HepG2 (cell line): ENCODE measurements around the gene SLC7A11. TPM values are rescaled to one million over a fixed set of nuclear protein-coding genes. Genes with fewer than 3 reads are reported as not detected.
A peak's percentile ranks its signal among the peaks of the same experiment; 100 is the strongest.

Experiments used
- ATAC-seq: fragments of 200-7000 bp; cut with Tn5 transposase; 3 replicates; pipeline ENCODE4 v1.9.1; 2020; ENCODE audit warnings: mild to moderate bottlenecking, moderate library complexity
- BruUV-seq: library from RNA; stranded (reverse); fragments of 400-500 nt; replicated peaks from 2 replicates; lab custom pipeline; 2021; lab: Mats Ljungman, UMichigan
- CTCF ChIA-PET: fragments of 300-600 bp; formaldehyde crosslinking; extraction: SDS; loops from one replicate; lab custom pipeline; 2021; ENCODE audit warnings: low total read pairs, inconsistent platforms, low intra/inter-chr PET ratio; lab: Yijun Ruan, JAX
- POLR2A ChIA-PET: fragments of 350-600 bp; sonication (Branson Sonifier 250); formaldehyde crosslinking; loops from one replicate; lab custom pipeline; 2020; ENCODE audit warnings: antibody characterized with exemption, inconsistent platforms; lab: Yijun Ruan, JAX
- DNase-seq: peaks from one replicate; pipeline ENCODE4 v3.0.0-alpha.2; 2015; ENCODE audit warnings: low spot score
- FAIRE-seq: peaks from 3 replicates; lab custom pipeline; 2011; peaks lifted over from hg19 to GRCh38; lab: Jason Lieb, UNC
- H2AFZ ChIP-seq: one replicate; pipeline ENCODE4 v1.6.1; 2011; ENCODE audit warnings: low read length, inconsistent platforms
- H3K27ac ChIP-seq: fragments of 300-600 bp; 3 replicates; pipeline ENCODE4 v1.8.0; 2011; ENCODE audit warnings: mixed run types, mild to moderate bottlenecking, mixed read lengths, low read length, inconsistent platforms; ENCODE audit not compliant: insufficient read depth; ENCODE audit errors: extremely low read length
- H3K27me3 ChIP-seq, 2 experiments: fragments of 200-600 bp in 1 of 2; 2 replicates in 1 of 2; 3 replicates in 1 of 2; pipeline versions ENCODE4 v1.6.0 to v1.8.0; 2011; ENCODE audit warnings: low read length in 2 of 2, mild to moderate bottlenecking in 2 of 2, moderate library complexity in 2 of 2, inconsistent platforms in 1 of 2; ENCODE audit not compliant: insufficient read depth in 2 of 2, control insufficient read depth in 1 of 2
- H3K36me3 ChIP-seq, 2 experiments: fragments of 200-600 bp in 1 of 2; replicated peaks in 1 of 2; 2 replicates in 1 of 2; 3 replicates in 1 of 2; pipeline versions ENCODE4 v1.5.1 to v1.8.0; 2011; ENCODE audit warnings: low read length in 2 of 2, inconsistent platforms in 1 of 2; ENCODE audit not compliant: insufficient read depth in 2 of 2, control insufficient read depth in 1 of 2
- H3K4me1 ChIP-seq: 2 replicates; pipeline ENCODE4 v1.5.1; 2012; ENCODE audit warnings: low read length, inconsistent platforms; ENCODE audit not compliant: insufficient read depth
- H3K4me2 ChIP-seq: 2 replicates; pipeline ENCODE4 v1.6.0; 2011; ENCODE audit warnings: low read depth, low read length, inconsistent platforms
- H3K4me3 ChIP-seq, 3 experiments: fragments of 200-600 bp in 1 of 3; sonication (generic), shearing (Covaris generic) in 1 of 3; replicated peaks in 1 of 3; 2 replicates each; pipeline ENCODE4 v1.5.1; 2011 to 2016; ENCODE audit warnings: low read length in 3 of 3, inconsistent platforms in 2 of 3, low read depth in 2 of 3, mild to moderate bottlenecking in 2 of 3, control low read depth in 1 of 3, mixed read lengths in 1 of 3; ENCODE audit not compliant: insufficient read depth in 1 of 3
- H3K79me2 ChIP-seq: one replicate; pipeline ENCODE4 v1.6.1; 2011; ENCODE audit warnings: low read length, inconsistent platforms; ENCODE audit not compliant: insufficient read depth
- H3K9ac ChIP-seq: 2 replicates; pipeline ENCODE4 v1.6.0; 2011; ENCODE audit warnings: mild to moderate bottlenecking, low read depth, low read length, inconsistent platforms; ENCODE audit not compliant: insufficient read depth
- H3K9me3 ChIP-seq: 2 replicates; pipeline ENCODE4 v1.5.1; 2012; ENCODE audit warnings: mild to moderate bottlenecking, low read length
- H4K20me1 ChIP-seq: 2 replicates; pipeline ENCODE4 v1.6.0; 2011; ENCODE audit warnings: inconsistent platforms, mild to moderate bottlenecking, low read length, moderate library complexity; ENCODE audit not compliant: insufficient read depth
- FIP1L1 ChIP-seq: fragments of 200-400 bp; formaldehyde crosslinking; IDR thresholded peaks from 2 replicates; pipeline ENCODE4 v1.6.1; 2018; ENCODE audit warnings: low read depth, mild to moderate bottlenecking, low read length, moderate library complexity, borderline replicate concordance; ENCODE audit not compliant: insufficient read depth
- FOSL2 ChIP-seq: sonication (generic); formaldehyde crosslinking; IDR thresholded peaks from 2 replicates; pipeline ENCODE4 v1.4.0; 2020; ENCODE audit warnings: missing genetic modification reagents
- GPN1 ChIP-seq: sonication (generic); formaldehyde crosslinking; IDR thresholded peaks from 2 replicates; pipeline ENCODE4 v1.5.1; 2020; ENCODE audit warnings: missing genetic modification reagents, borderline replicate concordance
- HIVEP1 ChIP-seq: sonication (generic); formaldehyde crosslinking; IDR thresholded peaks from 2 replicates; pipeline ENCODE4 v1.4.0; 2020; ENCODE audit warnings: mild to moderate bottlenecking, missing genetic modification reagents
- HNRNPH1 ChIP-seq: fragments of 200-400 bp; formaldehyde crosslinking; optimal IDR thresholded peaks from 2 replicates; pipeline ENCODE3; 2017; ENCODE audit warnings: mild to moderate bottlenecking, low read depth, low read length
- ISX ChIP-seq: sonication (generic); formaldehyde crosslinking; conservative IDR thresholded peaks from 2 replicates; pipeline ENCODE4 v1.5.0; 2020; ENCODE audit warnings: missing genetic modification reagents
- KDM4B ChIP-seq: sonication (generic); formaldehyde crosslinking; IDR thresholded peaks from 2 replicates; pipeline ENCODE4 v1.4.0; 2020; ENCODE audit warnings: missing genetic modification reagents
- KLF6 ChIP-seq: IDR thresholded peaks from 2 replicates; pipeline ENCODE4 v1.8.0; 2016; ENCODE audit warnings: missing biosample characterization, missing genetic modification reagents
- MAZ ChIP-seq, 2 experiments: sonication (generic) in 1 of 2; formaldehyde crosslinking in 1 of 2; IDR thresholded peaks; 2 replicates each; pipeline versions ENCODE4 v1.5.0 to v1.6.1; 2012 to 2020; ENCODE audit warnings: low read depth in 2 of 2, mild to moderate bottlenecking in 2 of 2, borderline replicate concordance in 1 of 2, improper control_type of control experiment in 1 of 2, low read length in 1 of 2, missing genetic modification reagents in 1 of 2, moderate library complexity in 1 of 2
- NFIB ChIP-seq: sonication (generic); formaldehyde crosslinking; IDR thresholded peaks from 2 replicates; pipeline ENCODE4 v1.9.0; 2021; ENCODE audit warnings: missing genetic modification reagents, mild to moderate bottlenecking, borderline replicate concordance
- PAX8 ChIP-seq: sonication (generic); formaldehyde crosslinking; IDR thresholded peaks from 2 replicates; pipeline ENCODE4 v1.8.0; 2022; ENCODE audit warnings: mild to moderate bottlenecking, missing genetic modification reagents, borderline replicate concordance
- TBX2 ChIP-seq: sonication (generic); formaldehyde crosslinking; IDR thresholded peaks from 2 replicates; pipeline ENCODE4 v1.5.0; 2020; ENCODE audit warnings: missing genetic modification reagents, mild to moderate bottlenecking, borderline replicate concordance
- ZNF3 ChIP-seq: IDR thresholded peaks from 2 replicates; pipeline ENCODE4 v1.7.0; 2017; ENCODE audit warnings: inconsistent platforms
- ZNF652 ChIP-seq: IDR thresholded peaks from 2 replicates; pipeline ENCODE4 v1.6.1; 2016; ENCODE audit warnings: low read depth, borderline replicate concordance
- ZSCAN5A ChIP-seq: sonication (generic); formaldehyde crosslinking; IDR thresholded peaks from 2 replicates; pipeline ENCODE4 v1.8.0; 2022; ENCODE audit warnings: mild to moderate bottlenecking, missing genetic modification reagents, borderline replicate concordance
- WGBS: methylation state at CpG from one replicate; pipeline ENCODE4 v1.1.6; 2017; ENCODE audit warnings: low lambda C conversion rate; 5-methylcytosine and 5-hydroxymethylcytosine counted together
- in situ Hi-C: cut with HindIII; loops from 2 replicates; pipeline ENCODE4 v1.10.0; 2017; ENCODE audit warnings: low pct_unique_long_range_greater_than_20kb; ENCODE audit not compliant: extremely low pct_ligation_motif_present
- intact Hi-C: fragments of 100-400 bp; cut with micrococcal nuclease; formaldehyde crosslinking; loops from one replicate; pipeline ENCODE4 v1.10.0; 2022; ENCODE audit not compliant: unreplicated experiment
- polyA plus RNA-seq, 8 experiments: library from polyadenylated mRNA; depleted of rRNA in 3 of 8; stranded (reverse) in 7 of 8; unstranded in 1 of 8; fragments of >200 nt; fragmentation: Illumina TruSeq in 4 of 8; extraction: Trizol in 4 of 8; gene quantifications; 2 replicates each; pipeline versions ENCODE4 v1.2.1 to v1.2.3, GENCODE V29; 2011 to 2016; ENCODE audit warnings: low read depth in 4 of 8, missing spikeins in 1 of 8, mixed read lengths in 1 of 8; ENCODE audit not compliant: insufficient read depth in 1 of 8
- total RNA-seq, 5 experiments: library from RNA; depleted of rRNA; stranded (reverse); fragments of >200 nt; fragmentation: Illumina TruSeq; extraction: Trizol; gene quantifications; 2 replicates each; pipeline ENCODE4 v1.2.3, GENCODE V29; 2016; ENCODE audit warnings: low read depth in 1 of 5

The SLC7A11 gene
- total and polyA plus RNA-seq, 2 of the 13 experiments (the other 11 are each of a cell fraction or from before 2014, with no cell fraction given) = 15.7 to 17.5 TPM

GRCh38 chr4:138266948-138267347 lies 24.8 kb upstream of the SLC7A11 start (continued):
- TF ChIP-seq HIVEP1 (CRISPR knock-in tag) = no peak
- no peak for TF ChIP-seq KDM4B (CRISPR knock-in tag)
- no peak for TF ChIP-seq TBX2
- no peak for TF ChIP-seq ISX (CRISPR knock-in tag)
- TF ChIP-seq ZNF652 (CRISPR knock-in tag) = 0 out of 2 replicates have a peak, but pooled peaks have one; percentile 21
- no peak for TF ChIP-seq GPN1

DNA sequence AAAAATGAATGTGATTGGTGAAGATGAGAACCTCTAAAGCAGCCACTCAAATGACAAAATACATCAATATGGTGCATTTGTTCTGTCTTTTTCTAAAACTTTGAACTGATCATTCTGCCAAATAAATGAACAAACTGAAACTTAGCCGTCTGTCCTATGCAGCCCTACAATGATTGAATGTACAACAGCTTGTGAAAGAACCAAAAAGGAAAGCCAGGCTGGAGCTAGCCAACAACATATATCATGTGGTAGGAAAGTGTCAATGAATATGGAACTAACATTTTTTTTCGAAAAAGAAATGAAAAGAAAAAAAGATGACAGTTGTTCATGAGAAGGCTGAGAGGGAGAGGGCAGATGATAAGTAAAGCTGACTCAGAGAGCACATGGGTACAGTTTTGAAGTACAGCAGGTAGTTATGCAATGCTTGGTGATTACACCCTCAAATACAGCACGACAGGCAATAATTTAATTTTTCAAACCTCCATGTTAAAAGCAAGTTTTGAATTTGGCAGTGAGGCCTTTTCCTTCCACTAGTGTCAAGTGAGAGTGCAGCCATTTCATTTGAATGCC lies 21.2 kb upstream of the SLC7A11 start:
- ChIA-PET CTCF (no interaction called here), POLR2A (no interaction called here)
- no TSS peak for BruUV-seq
- H3K36me3 ChIP-seq = no peaks in the 10 kb centered on the region
- TF ChIP-seq ZNF3 (CRISPR knock-in tag) = no peak
- no peak for TF ChIP-seq FIP1L1
- TF ChIP-seq HNRNPH1 = no peak
- TF ChIP-seq ZSCAN5A = no peak
- no peak for TF ChIP-seq NFIB (CRISPR knock-in tag)
- TF ChIP-seq PAX8 (CRISPR knock-in tag) = no peak
- no peak for TF ChIP-seq MAZ (IDR thresholded peaks at IDR 0.05; ENCODE audit: borderline replicate concordance, low read depth, low read length)
- TF ChIP-seq MAZ (CRISPR knock-in tag; IDR thresholded peaks at IDR 0.05; ENCODE audit: low read depth) = no peak
- no peak for TF ChIP-seq KLF6
- TF ChIP-seq FOSL2 (CRISPR knock-in tag) = peak; percentile 34; the same call in 1 of the 2 replicates
- H3K27me3 ChIP-seq = no peaks in the 10 kb centered on the region
- no peaks in the 10 kb centered on the region for H3K9me3 ChIP-seq
- no peak overlapping the region for H2AFZ ChIP-seq
- H4K20me1 ChIP-seq = no peaks in the 10 kb centered on the region
- H3K9ac ChIP-seq = no peak overlapping the region
- H3K4me1 ChIP-seq = peaks cover 32% of the 10 kb centered on the region
- 0 out of 3 replicates have a peak, but pooled peaks have one; percentile 34 for ATAC-seq
- in situ Hi-C loops (no loop called here), intact Hi-C loops (no loop called here)
- no peak overlapping the region for H3K27ac ChIP-seq
- H3K4me3 ChIP-seq = no peak overlapping the region
- no peak for FAIRE-seq
- 13% methylated on average over 3 of the region's 3 CpGs for WGBS
- peak overlapping the region; percentile 33; the same call in 1 of the 2 replicates for H3K4me2 ChIP-seq
- no peaks in the 10 kb centered on the region for H3K79me2 ChIP-seq
- no peak for DNase-seq
